OCI-M2 (cell line): ENCODE measurements around the gene KRTAP10-11.
"Not testable (repeated sequence)": the region's sequence is repeated elsewhere in the genome, so short reads cannot be mapped to it uniquely, and the experiment has no call there.

ENCODE experiments used
- DNase-seq: peaks from one replicate; lab custom pipeline; 2025; ENCODE audit not compliant: unreplicated experiment; lab: John Stamatoyannopoulos, UW

The KRTAP10-11 gene

GRCh38 chr21:44661567-44661966 is 15.4 kb downstream of the KRTAP10-11 start:
- not testable (repeated sequence) for DNase-seq

DNA sequence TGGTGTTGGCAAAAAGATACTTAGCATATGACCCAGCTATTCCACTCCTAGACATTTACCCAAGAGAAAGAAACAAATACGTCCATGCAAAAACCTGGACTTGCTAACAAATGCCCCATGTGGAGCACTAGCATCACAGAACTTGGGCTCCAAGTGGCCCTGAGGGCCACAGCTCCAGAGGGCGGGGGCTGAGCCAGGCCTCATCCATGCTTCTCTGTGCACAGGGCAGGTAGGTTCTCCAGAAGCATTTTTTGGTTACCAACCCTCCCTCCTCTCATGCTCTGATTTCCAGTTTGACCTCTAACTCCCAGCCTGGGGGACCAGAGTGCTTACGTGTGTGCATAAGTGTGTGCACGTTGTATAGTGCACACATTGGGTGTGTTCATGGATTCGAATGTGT is 18.5 kb downstream of the KRTAP10-11 start:
- no peak for DNase-seq

GRCh38 chr21:44666401-44667320 is 20.4 kb downstream of the KRTAP10-11 start, which contains the start of gene KRTAP12-2:
TSS of gene KRTAP12-2 (minus strand) at chr21:44666927. CDS start at chr21:44666886, 41 bp downstream.
- no peak for DNase-seq

DNA sequence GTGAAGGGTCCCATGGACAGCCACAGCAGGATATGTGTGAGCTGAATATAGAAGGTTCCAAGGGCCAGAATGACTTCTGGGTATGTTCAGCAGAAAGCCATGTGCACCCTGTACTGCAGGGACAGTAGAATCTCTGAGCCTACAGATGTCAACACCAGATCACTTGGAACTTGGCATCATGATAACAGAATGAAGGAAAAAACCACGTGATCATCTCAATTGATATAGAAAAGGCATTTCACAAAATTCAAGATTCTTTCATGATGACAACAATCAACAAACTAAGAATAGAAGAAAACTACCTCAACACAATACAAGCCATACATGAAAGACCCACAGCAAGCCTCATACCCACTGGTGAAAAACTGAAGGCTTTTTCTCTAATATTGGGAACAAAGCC is 21.4 kb downstream of the KRTAP10-11 start:
- no peak for DNase-seq

GRCh38 chr21:44670642-44671432 is 24.6 kb downstream of the KRTAP10-11 start:
- DNase-seq: no peak

- DNase-seq: no peak
These were observed 25.7 kb downstream of the KRTAP10-11 start for GRCh38 chr21:44671911-44672310.

DNA sequence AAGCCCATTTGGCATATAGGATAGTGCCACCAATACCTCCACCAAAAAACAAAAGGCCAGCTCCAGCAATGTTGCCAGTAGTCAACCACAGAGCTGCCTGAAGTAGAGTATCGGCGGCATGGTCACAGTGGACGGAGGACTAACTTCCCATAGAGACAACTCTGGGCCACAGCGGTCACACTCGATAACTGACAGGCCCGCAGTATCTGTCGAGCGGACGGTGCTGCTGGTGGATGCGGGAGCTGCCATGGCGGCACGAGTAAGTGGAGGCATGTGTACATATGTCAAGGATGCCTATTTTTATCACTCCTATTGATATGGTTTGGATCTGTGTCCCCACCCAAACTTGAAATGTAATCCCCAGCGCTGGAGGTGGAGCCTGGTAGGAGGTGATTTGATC is 31.7 kb downstream of the KRTAP10-11 start:
- no peak for DNase-seq

DNA sequence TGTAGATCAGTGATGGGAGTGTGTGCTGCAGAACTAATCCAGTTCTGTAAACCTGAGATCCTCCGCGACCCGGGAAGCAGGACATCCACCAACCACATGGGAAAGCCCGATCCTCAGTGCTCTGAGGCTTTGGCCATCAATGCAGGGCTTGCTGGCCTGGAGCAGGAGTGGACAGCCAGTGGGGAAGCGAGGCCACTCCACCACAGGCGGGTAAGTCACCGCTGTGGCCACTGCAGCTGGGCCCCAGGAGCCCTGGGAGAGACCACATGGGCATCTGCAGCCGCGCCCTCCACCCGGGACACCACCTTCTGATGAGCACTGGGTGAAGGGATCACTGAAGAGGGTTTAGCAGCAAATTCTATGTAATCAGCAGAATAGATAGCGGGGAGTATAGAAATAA is 34.9 kb downstream of the KRTAP10-11 start:
- DNase-seq: no peak

- DNase-seq: no peak
These were observed 35.8 kb downstream of the KRTAP10-11 start, which contains the start of gene KRTAP12-1 for GRCh38 chr21:44681861-44682579. TSS of gene KRTAP12-1 (minus strand) at chr21:44682163. CDS start at chr21:44682123, 40 bp downstream.

DNA sequence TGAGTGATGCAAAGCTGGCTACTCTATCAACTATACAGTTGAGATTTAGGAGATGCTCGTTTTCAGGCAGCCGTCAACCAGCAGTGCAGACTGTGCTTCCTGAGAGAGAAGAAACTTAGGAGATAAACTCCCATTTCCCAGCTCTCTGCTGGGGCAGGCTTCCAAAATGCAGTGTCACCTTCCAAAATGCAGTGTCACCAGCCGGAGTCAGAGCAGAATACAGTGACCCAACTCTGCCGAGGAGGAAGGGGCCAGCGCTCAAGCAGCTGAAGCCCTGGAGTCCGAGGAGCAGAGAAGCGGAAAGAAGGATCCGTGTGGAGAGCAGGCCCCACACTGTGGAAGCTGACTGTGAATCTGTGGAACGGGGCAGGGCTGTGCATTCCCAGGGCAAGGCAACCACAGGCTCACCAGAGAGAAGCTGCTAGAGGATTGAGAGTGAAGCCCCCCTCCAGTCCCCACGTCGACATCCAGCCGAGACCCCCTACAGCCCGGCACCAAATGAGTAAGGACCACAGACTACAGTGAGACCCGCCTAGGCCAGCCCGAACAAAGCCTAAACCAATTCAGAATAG is 36.5 kb downstream of the KRTAP10-11 start:
- DNase-seq: no peak

GRCh38 chr21:44684077-44684476 is 37.9 kb downstream of the KRTAP10-11 start:
- DNase-seq: no peak

GRCh38 chr21:44684483-44684882 is 38.3 kb downstream of the KRTAP10-11 start:
- DNase-seq: no peak

- not testable (repeated sequence) for DNase-seq
These were observed 38.8 kb downstream of the KRTAP10-11 start for GRCh38 chr21:44685050-44685449.

DNA sequence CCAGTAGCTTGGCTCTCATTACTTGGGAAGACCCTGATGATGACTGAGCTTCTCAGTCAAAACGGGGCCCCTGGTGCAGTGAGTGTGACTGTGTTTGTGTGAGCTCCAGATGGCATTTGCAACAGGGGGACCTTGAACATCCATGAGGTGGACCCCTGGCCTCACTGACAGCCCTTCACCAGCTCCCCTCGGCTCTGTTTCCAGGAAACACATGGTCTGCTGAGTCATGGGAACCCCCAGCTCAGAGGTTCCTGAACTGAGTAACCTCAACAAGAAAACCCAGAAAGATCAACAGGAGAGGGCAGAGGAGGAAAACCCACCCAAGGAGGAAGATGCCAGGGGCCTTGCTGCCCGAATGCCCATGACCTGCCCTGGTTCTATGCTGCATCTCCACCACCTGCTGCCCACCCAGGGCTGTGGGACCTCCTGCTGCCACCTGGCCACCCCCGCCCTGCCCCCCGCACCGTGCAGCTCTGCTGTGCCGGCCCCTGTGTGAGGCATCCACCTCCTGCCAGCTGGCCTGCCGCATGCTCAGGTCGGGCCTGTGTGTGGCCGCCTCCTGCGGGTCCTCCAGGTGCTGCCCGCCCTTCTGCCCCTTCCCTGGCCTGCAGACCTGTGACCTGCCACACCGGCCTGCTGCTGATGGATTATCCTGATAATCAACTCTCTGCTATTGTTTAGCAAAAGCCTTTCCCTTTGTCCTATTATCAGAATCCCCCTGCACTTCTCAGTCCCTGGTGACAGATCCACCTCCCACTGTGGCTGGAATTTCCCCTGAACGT is 40.0 kb downstream of the KRTAP10-11 start:
- DNase-seq: no peak

DNA sequence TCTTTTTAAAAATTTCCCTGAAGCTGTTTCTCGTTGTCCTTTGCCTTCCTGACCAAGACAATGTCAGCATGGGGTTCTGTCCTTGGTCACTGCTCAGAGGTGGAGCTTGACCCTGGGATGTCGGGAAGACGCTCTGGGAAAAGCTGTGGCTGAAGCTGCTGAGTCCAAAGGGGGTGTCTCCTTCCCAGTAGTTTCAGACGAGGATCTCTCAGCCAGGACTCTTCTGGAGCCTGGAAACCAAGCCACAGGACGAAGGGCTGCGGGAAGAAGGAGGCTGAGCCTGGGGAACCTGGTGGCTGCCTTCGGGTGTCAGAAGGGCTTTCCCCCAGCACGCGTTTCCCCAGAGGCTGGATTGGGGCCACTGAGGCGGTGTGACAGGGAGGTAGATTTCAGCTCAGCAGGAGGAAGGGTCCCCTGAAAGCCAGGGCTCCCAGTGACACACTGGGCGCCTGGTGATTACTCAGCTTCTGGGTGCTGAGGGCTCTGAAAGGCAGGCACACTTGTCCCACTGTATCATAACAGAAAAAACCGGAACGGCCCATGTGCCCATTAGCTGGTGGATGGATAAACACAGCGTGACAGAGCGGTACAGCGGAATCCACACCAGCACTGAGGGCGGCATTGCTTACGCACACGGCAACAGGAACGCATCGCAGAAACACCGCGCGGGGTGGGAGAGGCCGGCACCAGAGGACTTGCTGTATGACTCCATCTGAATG is 40.8 kb downstream of the KRTAP10-11 start:
- DNase-seq: no peak

DNA sequence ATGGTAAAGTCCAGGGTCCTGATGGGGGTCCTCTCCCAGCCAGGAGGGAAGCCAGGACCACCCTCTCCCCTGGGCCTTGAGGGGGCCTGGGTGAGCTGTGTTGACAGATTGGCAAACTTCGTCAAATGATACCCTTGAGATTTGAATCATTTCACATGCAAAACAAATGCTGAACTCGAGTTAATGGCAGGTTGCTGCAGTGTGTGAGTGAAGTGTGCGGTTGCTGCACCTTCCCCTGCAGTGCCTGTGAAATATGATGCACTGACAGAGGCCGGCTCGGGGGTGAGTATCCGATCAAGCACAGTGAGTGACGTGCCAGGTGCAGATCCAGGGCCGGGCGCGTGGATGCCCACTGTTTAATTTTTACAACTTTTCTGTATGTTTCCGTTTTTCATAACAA is 41.5 kb downstream of the KRTAP10-11 start:
- no peak for DNase-seq

DNA sequence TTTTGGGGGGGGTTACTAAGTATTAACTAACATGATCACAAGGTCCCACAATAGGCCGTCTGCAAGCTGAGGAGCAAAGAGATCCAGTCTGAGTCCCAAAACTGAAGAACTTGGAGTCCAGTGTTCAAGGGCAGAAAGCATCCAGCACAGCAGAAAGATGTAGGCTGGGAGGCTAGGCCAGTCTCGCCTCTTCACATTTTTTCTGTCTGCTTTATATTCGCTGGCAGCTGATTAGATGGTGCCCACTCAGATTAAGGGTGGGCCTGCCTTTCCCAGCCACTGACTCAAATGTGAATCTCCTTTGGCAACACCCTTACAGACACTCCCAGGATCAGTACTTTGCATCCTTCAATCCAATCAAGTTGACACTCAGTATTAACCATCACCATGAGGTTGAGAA is 43.5 kb downstream of the KRTAP10-11 start:
- DNase-seq: not testable (repeated sequence)

GRCh38 chr21:44691686-44692085 is 45.5 kb downstream of the KRTAP10-11 start:
- no peak for DNase-seq

DNA sequence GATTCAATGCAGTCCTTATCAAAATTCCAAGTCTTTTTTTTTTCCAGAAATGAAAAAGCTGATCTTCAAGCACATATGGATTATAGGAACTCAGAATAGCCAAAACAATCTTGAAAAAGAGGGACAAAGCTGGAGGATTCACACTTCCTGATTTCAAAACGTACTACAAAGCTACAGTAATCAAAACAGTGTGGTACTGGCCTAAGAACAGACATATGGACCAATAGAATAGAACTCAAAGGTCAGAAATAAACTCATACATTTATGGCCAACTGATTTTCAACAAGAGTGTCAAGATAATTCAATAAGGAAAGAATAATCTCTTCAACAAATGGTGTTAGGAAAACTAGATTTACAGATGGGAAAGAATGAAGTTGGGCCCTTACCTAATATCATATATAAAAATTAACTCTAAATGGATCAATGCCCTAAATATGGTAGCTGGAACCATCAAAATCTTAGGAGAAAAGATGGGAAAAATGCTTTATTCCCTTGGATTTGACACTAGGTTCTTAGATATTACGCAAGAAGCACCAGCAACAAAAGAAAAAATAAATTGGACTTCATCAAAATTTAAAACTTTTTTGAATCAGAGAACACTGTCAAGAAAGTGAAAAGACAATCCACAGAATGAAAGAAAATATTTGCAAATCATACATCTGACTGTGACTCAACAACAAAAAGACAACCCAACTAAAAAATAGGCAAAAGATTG is 46.7 kb downstream of the KRTAP10-11 start:
- DNase-seq: no peak
